Measurements from ENCODE around the gene PATZ1. TPM values are rescaled to one million over a fixed set of nuclear protein-coding genes. Genes with fewer than 3 reads are reported as not detected.
A peak's percentile ranks its signal among the peaks of the same experiment; 100 is the strongest.

Gene PATZ1
- total RNA-seq, 4 donors from 2014 or later: 9.2 to 38.8 (median 25.1) TPM

GRCh38 chr22:31313366-31314147, 32.6 kb downstream of the PATZ1 start:
- DNase-seq: peak; percentile 78 to 92
- no peaks in the 10 kb centered on the region for H3K4me1 ChIP-seq
- H3K4me3 ChIP-seq: no peak overlapping the region
- no peaks in the 10 kb centered on the region for H3K9me3 ChIP-seq
- H3K36me3 ChIP-seq: no peaks in the 10 kb centered on the region
- TF ChIP-seq CTCF (IDR thresholded peaks at IDR 0.05) (peak; percentile 77 to 93 (median 82)), POLR2A (IDR thresholded peaks at IDR 0.05) (peak in 1 of 2 donors; percentile 23)
- intact Hi-C loops (cut with DNase I; ENCODE audit: low total_unique reads): no loop called here
- H3K27ac ChIP-seq: peak overlapping the region; percentile 78 to 84
- no peaks in the 10 kb centered on the region for H3K27me3 ChIP-seq

- H3K4me1 ChIP-seq: no peaks in the 10 kb centered on the region
- no peaks in the 10 kb centered on the region for H3K36me3 ChIP-seq
- DNase-seq: no peak
- no peaks in the 10 kb centered on the region for H3K27me3 ChIP-seq
- H3K9me3 ChIP-seq: no peaks in the 10 kb centered on the region
- no peak overlapping the region for H3K4me3 ChIP-seq
- no peak overlapping the region for H3K27ac ChIP-seq
- no peak for TF ChIP-seq CTCF (IDR thresholded peaks at IDR 0.05)
- no peak for TF ChIP-seq POLR2A (IDR thresholded peaks at IDR 0.05)
- intact Hi-C loops (cut with DNase I; ENCODE audit: low total_unique reads): no loop called here
Observed at GRCh38 chr22:31308181-31308580, 38.0 kb downstream of the PATZ1 start.

- Histone ChIP-seq H3K4me1 (no peaks in the 10 kb centered on the region), H3K9me3 (no peaks in the 10 kb centered on the region), H3K27me3 (no peaks in the 10 kb centered on the region), H3K36me3 (no peaks in the 10 kb centered on the region), H3K4me3 (no peak overlapping the region), H3K27ac (no peak overlapping the region)
- DNase-seq: no peak
- TF ChIP-seq POLR2A (IDR thresholded peaks at IDR 0.05): no peak
- TF ChIP-seq CTCF (IDR thresholded peaks at IDR 0.05): no peak
- intact Hi-C loops (cut with DNase I; ENCODE audit: low total_unique reads): no loop called here
Observed at GRCh38 chr22:31305194-31305593, 41.0 kb downstream of the PATZ1 start.

GRCh38 chr22:31302537-31302936, 43.6 kb downstream of the PATZ1 start:
- Histone ChIP-seq H3K4me1 (no peaks in the 10 kb centered on the region), H3K36me3 (no peaks in the 10 kb centered on the region), H3K4me3 (no peak overlapping the region), H3K27ac (no peak overlapping the region), H3K9me3 (no peaks in the 10 kb centered on the region), H3K27me3 (no peaks in the 10 kb centered on the region)
- intact Hi-C loops (cut with DNase I; ENCODE audit: low total_unique reads): no loop called here
- TF ChIP-seq CTCF (IDR thresholded peaks at IDR 0.05) (no peak), POLR2A (IDR thresholded peaks at IDR 0.05) (no peak)
- no peak for DNase-seq

GRCh38 chr22:31302006-31302405, 44.1 kb downstream of the PATZ1 start:
- Histone ChIP-seq H3K4me1 (no peaks in the 10 kb centered on the region), H3K27me3 (no peaks in the 10 kb centered on the region), H3K4me3 (no peak overlapping the region), H3K36me3 (no peaks in the 10 kb centered on the region), H3K9me3 (no peaks in the 10 kb centered on the region), H3K27ac (no peak overlapping the region)
- intact Hi-C loops (cut with DNase I; ENCODE audit: low total_unique reads): no loop called here
- no peak for TF ChIP-seq CTCF (IDR thresholded peaks at IDR 0.05)
- no peak for TF ChIP-seq POLR2A (IDR thresholded peaks at IDR 0.05)
- DNase-seq: no peak
